C1 segment of cervical spinal cord (tissue), 14 donors: ENCODE data around the gene GALNT7.
A peak's percentile ranks its signal among the peaks of the same experiment; 100 is the strongest.
"Not testable (repeated sequence)": the region's sequence is repeated elsewhere in the genome, so short reads cannot be mapped to it uniquely, and the experiment has no call there.

Source experiments
- DNase-seq, 14 donors: peaks; one replicate each; lab custom pipeline; 2025; lab: John Stamatoyannopoulos, UW

Gene GALNT7, protein sequence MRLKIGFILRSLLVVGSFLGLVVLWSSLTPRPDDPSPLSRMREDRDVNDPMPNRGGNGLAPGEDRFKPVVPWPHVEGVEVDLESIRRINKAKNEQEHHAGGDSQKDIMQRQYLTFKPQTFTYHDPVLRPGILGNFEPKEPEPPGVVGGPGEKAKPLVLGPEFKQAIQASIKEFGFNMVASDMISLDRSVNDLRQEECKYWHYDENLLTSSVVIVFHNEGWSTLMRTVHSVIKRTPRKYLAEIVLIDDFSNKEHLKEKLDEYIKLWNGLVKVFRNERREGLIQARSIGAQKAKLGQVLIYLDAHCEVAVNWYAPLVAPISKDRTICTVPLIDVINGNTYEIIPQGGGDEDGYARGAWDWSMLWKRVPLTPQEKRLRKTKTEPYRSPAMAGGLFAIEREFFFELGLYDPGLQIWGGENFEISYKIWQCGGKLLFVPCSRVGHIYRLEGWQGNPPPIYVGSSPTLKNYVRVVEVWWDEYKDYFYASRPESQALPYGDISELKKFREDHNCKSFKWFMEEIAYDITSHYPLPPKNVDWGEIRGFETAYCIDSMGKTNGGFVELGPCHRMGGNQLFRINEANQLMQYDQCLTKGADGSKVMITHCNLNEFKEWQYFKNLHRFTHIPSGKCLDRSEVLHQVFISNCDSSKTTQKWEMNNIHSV

DNA sequence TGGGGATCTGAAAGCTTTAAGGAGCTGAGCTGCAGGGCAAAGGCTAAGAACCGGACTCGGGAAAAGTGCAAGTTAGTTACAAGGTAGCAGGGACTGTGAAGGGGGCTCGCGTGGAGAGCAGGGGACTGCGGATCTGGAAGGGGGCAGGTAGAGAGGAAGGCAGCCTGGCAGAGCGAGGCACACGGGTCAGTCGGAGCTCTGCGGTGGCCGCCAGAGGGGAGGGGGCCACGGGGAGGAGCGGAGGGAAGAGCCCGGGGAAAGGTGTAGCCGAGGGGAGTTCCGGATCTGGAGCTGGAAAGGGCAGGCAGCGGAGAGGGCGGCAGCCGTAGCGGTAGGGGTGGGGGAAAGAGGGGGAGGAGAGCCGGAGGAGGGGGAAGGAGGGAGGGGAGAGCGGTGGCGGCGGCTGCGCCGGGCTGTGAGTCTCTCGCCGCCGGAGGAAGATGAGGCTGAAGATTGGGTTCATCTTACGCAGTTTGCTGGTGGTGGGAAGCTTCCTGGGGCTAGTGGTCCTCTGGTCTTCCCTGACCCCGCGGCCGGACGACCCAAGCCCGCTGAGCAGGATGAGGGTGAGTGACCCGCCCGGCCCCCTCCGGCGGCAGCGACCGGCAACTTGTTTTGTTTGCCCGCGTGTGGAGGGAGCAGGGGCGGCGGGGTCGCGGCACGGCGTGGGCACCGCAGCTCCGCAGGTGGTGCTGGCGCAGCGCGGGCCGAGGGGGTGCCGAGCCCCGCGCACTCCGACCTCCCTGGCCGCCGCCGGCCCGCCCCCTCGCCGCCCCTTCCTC, at the start of gene GALNT7:
Gene GALNT7, plus strand, starts transcription at position 416 of the 782 bp plus-strand sequence. Its CDS starts 25 bp downstream, at position 441.
- DNase-seq: peak in 12 of 14 donors; percentile 15 to 82 (median 62)

DNA sequence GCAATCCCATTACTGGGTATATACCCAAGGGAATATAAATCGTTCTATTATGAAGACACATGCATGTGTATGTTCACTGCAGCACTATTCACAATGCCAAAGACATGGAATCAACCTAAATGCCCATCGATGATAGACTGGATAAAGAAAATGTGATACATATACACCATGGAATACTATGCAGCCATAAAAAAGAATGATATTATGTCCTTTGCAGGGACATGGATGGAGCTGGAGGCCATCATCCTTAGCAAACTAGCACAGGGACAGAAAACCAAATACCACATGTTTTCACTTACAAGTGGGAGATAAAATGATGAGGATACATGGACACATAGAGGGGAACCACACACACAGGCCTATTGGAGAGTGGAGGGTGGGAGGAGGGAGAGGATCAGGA, 49.8 kb upstream of the GALNT7 start:
- DNase-seq: not testable (repeated sequence)

- DNase-seq: no peak
Observed at GRCh38 chr4:173119818-173120217, 48.8 kb upstream of the GALNT7 start.

GRCh38 chr4:173121076-173121561, 47.5 kb upstream of the GALNT7 start:
- no peak for DNase-seq

DNA sequence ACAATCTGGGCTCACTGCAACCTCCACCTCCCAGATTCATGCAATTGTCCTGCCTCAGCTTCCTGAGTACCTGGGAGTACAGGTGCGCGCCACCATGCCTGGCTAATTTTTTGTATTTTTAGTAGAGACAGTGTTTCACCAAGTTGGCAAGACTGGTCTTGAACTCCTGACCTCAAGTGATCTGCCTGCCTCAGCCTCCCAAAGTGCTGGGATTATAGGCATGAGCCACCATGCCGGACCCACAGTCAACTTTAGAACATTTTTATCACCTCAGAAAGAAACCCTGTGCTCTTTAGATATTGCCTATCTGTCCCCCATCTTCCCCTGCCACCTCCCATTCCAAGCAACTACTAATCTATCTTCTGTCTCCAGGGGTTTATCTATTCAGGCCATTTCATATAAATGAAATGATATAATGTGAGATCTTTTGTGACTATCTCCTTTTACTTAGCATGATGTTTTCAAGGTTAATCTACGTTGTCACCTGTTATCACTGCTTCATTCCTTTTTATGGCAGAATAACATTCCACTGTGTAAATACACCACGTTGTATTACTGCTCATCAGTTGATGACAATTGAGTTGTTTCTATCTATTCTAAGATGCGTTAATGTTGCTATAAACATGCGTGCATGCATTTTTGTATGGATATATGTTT, 44.3 kb upstream of the GALNT7 start:
- no peak for DNase-seq

- no peak for DNase-seq
Observed at GRCh38 chr4:173125216-173125812, 43.3 kb upstream of the GALNT7 start.

DNA sequence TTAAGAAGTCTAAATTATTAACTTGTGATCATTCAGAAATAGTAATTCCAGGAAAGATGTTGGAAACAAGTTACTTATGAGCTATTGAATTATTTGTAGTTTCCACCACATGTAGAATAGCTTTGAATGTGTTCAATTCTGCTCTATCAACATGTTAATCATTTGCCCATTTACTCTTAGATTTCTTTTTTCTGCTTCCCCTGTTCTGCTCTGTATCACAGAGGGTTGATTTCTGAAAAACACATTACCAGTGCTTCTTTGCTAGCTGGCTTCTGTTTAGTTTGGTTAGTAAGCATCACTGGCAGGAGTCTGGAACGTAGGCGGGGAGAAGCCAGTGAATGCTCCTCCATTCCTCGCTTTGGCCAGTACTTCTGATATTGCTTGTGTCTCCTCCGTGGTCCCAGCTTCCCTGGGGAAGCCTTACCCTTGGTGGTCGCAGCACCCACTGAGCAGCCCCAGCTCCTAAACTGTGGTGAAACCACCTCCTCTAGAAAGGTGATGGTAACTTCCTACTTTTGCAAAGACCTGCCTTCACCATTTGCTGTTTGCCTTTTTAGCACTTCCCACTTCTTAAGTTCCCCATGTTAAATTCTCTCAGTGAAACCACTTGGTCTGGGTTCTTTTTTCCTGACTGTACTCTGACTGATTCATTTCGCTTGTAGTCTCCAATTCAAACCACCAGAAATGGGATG, 40.3 kb upstream of the GALNT7 start:
- DNase-seq: no peak

DNA sequence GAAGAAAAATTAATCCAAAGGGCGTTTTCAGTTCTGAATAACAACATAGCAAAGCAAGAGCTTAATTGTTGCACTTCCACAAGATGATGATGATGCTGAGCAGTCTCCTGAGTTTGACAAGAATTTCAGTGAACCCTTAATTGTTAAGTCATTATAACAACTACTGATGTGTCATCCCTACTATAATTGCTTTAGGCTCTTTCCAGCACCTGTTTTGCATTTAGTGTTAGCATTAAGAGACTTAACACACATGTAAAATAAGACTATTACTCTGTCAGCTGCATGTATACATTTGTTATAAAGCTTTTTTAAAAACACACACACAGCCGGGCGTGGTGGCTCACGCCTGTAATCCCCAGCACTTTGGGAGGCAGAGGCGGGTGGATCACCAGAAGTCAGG, 37.9 kb upstream of the GALNT7 start:
- no peak for DNase-seq

DNA sequence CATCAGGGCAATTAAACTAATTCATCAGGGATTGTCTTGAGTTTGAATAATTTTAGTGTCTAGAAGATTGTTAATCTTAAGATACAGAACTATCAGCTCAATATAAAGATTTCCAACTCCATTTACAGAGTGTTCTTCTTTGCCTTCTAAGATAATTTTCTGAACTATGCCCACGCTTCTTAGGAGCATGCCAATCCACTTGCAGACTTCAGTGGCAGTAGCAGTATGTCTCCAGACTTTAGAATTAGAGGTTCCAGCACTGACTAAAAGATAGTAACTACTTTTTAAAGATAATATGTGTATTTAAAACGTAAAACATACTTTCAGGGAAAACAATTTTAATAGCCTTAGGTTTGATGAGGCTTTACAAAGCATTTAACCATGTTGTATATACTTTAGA, 34.2 kb upstream of the GALNT7 start:
- DNase-seq: no peak

DNA sequence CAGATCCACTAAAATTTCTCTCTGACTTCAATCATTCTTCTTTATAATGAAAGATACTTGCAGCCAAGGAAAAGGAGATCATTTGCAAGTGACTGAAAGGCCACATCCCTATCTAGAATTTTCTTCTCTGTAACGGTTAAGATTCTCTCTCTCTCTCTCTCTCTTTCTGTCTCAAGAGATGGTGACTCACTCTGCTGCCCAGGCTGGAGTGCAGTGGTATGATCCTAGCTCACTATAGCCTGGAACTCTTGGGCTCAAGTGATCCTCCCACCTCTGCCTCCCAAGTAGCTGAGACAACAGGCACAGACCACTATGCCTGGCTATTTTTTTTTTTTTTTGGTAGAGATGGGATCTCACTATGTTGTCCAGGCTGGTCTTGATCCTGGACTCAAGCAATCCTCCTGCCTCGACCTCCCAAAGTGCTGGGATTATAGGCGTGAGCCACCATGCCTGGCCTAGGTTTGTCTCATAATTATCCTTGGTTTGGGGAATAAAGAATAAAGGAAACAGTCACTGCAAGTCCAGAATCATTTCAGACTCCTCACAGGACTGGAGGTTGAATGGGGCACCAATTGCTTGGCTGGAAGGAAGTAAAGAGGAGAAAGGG, 33.3 kb upstream of the GALNT7 start:
- DNase-seq: no peak

DNA sequence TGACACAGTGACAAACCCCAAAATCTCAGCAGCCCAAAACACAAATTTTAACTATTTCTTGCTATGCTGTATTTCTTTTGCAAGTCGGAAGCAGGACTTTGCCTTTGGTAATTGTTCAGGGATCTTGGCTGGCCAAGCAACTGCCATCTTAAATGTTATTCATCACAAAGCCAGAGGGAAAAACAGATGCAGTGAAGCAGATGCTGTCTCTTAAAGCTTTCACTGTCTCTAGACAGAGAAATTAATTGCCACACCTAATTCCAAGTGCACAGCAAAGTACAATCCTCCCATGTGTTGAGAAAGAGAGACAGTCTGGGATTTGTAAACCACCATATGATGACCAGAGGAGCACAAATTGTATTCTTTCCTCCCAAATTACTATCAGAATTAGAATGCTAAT, 30.0 kb upstream of the GALNT7 start:
- DNase-seq: no peak

DNA sequence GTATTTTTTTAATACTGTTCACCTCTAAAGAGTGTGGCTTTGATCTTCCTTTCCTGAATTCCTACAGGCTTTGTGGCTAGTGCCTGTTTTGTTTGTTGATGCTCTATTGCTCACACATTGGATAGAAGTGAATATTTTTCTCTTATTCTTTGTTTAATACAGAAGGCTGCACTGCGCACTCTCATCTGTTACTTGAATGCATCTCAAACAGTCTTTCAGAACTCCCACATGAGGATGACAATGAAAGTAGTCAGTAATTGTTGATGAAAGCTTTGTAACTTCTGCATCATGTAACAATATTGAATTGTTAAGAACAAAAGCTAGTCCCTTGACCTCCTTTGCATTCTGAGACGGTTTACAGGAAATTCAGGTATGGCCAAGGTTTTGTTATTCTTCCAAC, 29.1 kb upstream of the GALNT7 start:
- no peak for DNase-seq

GRCh38 chr4:173145131-173145530, 23.5 kb upstream of the GALNT7 start:
- no peak for DNase-seq

- DNase-seq: no peak
Observed at GRCh38 chr4:173146456-173146855, 22.2 kb upstream of the GALNT7 start.

GRCh38 chr4:173151496-173151895, 17.1 kb upstream of the GALNT7 start:
- no peak for DNase-seq

DNA sequence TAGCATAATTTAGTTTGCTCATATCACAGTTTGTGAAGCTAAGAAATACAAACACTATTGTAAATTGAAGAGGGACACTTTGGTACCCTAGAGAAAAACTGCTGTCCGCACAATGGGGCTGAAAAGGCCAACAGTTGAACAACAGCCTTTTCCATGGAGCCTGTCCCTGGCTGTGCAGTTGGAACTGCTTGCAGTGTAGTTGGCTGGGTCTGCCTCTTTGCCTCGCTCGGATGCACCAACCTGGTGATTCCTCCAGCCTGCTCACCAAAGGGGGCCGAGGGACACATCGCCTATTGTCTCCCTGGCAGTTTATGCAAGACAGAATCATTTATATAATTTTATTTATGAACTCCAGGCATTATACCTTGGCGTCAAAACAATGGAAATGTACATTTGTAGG, 16.5 kb upstream of the GALNT7 start:
- peak in 1 of 14 donors; percentile 85 for DNase-seq

DNA sequence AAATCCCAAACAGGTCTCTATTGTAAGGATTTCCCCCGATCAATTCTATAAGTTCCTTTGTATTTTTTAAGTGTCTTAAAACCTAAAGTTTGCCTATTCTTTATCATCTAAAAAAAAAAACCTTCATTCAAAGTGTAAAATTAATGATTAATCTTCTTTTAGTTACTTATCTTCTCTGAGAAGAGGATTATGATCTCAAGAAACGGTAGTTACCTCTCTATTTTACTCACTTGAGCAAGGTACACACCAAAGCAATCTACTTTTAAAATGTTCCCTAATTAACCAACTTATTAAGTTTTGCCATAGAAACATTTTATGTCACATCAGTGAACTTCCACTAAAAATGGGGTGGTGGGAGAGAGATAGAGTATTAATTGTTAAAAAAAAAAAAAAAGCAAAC, 15.2 kb upstream of the GALNT7 start:
- DNase-seq: no peak

DNA sequence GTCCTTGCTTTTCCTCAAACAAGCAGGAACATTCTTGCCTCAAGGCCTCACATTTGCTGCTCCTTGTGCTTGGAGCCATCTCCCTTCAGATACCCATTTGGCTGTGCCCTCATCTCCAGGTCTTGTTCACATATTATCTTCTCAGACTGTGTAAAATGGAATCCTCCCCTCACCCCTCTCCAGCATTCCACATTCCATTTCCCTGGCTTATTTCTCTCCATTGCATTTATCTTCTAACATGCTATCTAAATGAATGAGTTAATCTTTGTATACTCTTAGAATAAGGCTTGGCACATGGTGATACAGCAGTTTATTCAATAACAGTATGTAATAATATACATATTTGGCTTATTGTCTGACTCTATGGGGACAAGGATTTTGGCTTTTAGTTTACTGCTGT, 8.8 kb upstream of the GALNT7 start:
- DNase-seq: no peak

DNA sequence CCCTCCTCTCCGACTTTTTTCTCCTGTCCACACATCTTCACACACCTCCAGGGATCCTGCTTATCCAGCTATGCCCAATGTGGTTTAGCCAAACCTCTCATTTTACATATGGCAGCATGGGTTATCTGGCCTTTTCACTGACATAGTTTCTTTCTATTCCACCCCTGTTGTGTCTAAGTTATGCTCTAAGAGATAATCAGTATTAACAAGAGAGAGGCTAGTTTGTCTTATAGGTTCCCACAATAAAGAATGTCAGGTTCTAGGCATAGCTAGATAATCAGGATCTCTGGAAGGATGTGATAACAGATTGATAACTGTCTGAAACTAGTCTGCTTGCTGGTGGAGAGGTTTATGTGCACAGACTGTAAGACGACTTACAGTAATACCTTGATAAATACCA, 7.7 kb upstream of the GALNT7 start:
- no peak for DNase-seq

GRCh38 chr4:173161311-173161710, 7.3 kb upstream of the GALNT7 start:
- no peak for DNase-seq
